ENCODE measurements around the gene MLYCD.

MLYCD gene

DNA sequence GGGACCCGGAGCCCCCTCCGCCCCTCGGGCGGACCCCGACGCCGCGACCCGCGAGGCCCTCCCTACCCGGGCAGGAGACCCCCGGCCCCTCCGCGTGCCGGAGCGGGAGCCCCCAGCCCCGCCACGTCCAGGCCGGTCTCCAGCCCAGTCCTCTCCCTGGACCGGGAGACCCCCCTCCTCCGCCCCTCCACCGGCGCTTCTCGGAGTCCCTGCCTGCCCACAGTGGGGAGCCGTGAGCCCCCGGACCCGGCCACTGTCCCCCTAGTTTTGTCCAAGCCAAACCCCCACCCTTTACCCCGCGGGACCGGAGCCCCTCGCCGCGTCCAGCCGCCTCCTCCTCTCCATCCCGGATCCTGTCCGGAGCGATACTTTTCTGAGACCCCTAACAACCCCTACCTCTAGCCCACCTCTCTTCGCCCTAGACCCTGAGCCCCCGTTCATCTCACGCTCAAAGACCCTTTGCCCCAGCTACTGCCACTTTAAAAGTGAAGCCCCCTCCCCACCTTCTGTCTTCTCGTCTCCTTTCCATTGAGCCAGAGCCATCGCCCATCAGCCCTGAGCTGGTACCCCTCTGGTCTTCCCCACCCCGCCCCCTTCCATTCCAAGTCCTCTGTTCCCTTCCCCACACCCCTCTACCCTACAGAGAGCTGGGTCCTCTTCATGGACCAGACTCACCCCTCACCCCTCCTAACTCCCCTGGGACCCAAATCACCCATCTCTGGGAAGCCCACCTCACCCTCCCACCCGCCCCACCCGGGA lies 70.2 kb downstream of the MLYCD start:
- DNase-seq (ENCODE audit: low read depth in 1 of 2, low spot score in 1 of 2): no peak

DNA sequence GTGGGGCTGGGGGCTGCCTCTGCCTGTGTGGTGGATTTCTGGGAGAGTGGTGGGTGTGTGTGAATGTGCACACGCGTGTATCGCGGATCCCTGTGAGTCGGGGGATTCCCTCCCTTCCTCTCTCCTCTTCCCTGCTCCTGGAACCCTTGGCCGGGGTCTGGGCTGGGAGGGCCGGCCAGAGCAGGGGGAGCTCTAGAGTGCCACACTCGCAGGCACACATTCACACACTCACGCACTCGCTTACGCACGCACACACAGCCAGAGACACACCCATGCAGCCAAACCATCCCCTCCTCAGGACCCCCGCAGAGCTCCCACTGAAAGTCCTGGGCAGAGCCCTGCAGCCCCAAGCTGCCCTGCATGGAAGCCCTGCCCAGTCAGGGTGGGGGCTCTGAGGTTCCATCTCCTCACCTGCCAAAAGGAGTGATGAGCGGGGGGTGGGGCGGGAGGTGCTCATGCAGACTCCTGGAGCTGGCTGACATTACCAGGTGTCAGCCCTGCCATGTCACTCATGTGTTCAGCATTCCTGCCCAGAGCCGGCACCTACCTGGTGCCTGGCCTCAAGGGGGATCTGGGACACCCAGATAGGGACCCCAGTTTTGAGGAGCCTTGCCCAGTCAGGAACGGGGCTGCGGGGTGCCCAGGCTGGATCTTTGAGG lies 71.0 kb downstream of the MLYCD start:
- DNase-seq (ENCODE audit: low read depth in 1 of 2, low spot score in 1 of 2): no peak

DNA sequence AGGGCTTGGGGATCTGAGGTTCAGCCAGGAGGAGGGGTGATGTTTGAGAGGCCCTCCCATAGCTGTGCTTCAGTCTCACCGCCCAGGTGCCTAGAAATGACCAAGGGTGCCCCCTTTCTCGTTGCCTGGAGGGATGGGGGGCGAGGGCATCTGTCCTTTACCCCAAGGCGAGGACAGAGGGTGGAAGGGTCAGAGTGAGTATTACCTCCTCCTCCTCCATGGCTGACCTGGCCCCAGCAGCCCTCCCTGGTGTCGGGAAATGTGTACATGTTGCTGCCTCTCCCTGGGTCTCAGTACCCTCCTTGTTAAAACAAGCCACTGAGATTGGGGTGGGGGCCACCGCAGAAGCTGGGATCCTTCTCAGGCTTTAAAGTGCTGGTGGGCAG lies 71.5 kb downstream of the MLYCD start:
- DNase-seq (ENCODE audit: low read depth in 1 of 2, low spot score in 1 of 2): no peak

DNA sequence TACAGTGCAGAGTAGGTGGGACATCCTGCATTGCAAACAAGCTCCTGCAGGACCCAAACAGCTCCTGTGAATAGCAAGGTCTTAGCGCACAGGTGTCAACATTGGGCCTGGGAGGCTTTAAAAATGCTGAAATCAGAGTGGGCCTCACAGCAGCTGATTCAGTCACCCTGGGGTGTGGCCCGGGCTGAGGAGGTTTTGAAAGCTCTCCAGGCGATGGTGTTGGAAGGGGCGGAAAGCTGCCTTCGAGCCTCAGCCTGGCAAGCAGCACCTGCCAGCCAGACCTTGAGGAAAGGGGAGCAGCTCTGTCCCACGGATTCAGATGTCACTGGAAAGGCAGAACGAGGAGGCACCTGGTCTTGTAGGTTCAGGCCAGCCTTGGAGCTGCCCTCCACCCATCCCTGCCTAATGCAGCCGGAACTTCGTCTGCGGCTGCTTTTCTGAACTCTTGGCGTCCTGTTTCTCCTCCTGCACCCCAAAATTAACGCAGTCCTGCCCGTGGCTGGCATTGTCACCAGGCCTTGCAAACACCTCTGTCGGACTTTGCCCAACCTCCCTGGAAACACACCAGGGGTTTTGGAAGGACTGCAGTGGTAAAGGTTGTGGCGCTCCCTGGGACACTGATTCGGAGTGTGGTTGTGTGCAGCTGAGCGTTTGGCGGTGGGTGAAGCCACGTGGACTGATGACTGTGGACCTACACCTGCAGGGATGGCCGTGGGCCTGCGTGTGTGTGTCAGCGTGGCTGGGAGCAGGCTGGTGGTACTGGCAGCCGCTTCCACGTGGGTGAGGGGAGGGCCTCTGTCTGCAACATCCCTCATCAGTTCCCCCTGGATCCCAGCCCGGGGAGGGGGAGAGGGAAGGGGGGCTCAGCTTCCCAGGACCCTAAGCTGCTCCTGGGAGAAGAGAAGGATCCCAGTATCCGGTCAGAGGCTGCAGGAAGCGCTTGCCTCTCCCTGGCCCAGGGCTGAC lies 72.5 kb downstream of the MLYCD start:
- no peak for DNase-seq (ENCODE audit: low read depth in 1 of 2, low spot score in 1 of 2)

DNA sequence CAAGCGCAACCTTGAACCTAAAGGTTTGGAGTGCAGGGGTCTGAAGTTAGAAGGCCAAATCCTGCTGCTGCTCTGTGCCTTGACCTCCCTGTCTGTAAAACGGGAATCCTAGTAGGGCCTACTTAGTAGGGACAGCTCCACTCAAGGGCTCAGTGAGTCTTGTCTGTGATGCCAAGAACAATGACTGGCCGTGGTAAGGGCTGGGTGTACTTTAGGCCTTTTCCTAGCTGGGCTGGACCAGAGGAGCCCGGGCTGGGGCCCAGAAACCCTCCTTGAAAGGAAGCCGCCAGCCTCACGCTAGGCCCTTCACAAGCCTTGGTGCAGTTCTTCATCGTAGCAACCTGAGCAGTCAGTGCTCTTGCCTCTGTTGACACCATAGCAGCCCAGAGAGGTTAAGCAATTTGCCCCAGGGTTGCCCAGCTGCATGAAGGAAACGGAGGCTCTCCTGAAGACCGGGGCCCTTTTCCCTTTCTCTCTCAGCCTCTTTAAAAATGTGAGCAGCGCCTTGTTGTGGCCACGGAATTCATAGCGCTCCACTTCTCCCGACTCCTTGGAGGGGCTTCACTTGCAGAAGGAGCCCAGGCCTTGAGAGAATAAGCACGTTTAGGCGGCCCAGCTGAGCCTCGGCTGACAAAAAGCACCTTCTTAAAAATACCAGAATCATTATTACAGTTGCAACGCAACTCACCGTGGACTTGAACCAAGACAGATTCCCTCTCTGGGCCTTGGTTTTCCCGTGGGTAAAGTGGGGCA lies 73.5 kb downstream of the MLYCD start:
- no peak for DNase-seq (ENCODE audit: low read depth in 1 of 2, low spot score in 1 of 2)

DNA sequence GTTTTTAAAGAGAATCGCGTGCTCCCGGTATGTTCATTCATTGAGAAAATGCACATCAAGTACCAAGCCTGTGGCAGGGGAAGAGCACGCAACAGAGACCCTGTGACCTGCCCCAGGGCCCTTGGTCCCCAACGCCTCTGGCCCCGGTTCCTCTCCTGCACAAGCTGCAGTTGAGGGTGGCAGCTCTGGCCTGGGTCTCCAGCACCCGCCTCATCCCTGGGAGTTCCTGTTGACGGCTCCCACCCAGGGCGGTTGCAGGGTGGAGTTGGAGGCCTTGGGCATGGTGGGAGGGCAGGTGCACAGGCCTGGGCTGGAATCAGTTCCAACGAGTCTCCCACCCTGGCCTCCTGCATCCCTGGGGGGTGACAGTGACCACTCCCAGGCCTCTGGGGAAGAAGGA lies 74.2 kb downstream of the MLYCD start:
- DNase-seq (ENCODE audit: low read depth in 1 of 2, low spot score in 1 of 2): no peak

DNA sequence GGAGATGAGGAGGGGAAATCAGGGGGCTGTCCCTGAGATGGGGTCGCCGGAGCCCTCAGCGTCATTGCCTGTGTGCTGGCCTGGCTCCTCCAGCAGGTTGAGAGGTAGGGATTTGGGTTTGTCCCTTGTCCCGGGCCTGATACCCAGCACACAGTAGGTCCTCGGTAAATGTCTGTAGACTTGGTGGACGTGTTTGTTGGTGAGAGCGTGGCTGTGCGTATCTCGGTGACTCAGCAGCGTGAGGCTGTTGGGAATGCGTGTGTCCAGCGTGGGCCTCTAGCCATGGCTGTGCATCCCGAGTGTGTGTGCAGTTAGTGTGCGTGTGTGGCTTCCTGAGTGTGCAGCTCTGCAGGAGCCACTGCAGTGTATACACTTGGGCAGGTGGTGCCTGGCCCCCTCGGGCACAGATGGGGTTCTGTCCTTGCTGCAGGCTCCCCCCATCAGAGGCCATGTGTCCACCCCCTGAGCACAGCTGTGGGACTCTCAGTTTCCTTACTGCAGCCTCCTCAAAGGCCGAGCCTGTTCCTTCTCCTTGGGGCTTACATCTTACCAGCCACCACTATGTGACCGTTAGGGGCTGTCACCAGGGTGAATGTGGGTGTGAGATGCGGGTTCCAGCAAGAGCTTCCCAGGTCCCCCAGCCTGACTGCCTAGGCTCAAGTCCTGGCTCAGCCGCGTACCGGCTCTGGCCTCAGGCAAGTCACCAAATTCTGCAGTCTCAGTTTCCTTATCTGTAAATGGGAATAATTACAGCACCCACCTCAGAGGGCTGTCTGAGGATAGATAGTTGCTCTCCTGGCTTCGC lies 74.9 kb downstream of the MLYCD start:
- no peak for DNase-seq (ENCODE audit: low read depth in 1 of 2, low spot score in 1 of 2)

DNA sequence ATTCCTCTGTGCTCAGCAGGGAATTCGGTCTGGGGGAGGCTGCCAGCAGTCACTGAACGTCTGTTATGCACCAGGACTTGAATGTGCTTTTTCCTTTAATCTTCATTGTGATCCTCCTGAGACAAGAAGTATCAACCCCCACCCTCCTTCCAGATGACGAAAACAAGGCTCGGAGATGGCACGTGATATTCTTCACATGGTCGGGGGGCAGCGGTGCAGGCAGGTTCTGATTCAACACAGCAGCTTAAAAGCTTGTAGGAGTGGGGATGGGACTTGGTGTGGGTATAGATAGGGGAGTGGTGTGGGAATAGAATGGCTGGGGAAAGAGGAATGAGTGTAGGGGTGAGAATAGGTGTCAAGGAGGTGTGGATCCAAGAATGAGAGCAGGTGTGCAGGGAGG lies 75.6 kb downstream of the MLYCD start:
- DNase-seq (ENCODE audit: low read depth in 1 of 2, low spot score in 1 of 2): no peak

DNA sequence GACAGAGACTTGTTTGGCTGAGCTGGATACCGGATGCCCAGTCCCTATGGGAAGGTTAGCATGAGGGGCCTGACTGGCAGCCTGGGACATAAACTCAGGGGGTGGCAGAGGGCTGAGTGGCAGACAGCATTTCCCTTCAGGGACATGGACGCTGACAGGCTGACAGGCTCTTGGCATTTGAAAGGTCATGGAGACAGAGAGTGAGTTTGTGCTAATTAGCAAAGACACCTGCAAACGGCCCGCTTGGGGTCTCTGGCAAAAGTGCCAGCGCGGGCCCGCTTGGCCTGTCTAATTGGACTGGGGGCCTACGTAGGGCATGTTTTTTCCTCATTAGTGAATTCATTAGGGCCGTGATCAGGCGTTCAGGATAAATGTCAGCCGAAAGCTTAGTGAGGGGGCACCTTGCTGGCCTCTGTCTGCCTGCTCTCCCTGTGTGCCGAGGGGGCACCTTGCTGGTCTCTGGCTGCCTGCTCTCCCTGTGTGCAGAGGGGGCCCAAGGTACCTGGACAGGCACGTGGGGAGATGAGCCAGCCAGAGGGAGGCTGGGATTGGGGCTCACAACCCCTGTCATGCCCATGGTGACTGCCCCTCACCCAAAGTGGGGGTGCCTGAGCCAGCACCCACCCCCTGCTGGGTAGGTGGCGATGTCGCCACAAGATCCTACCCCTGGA lies 76.8 kb downstream of the MLYCD start:
- no peak for DNase-seq (ENCODE audit: low read depth in 1 of 2, low spot score in 1 of 2)

Measured in activated CD4-positive, alpha-beta T cell treated with anti-CD3 and anti-CD28 coated beads, Interleukin-2, amount 50 U/mL, for 24 hours (primary cell).